HL-60/S4 treated with phorbol 12-myristate 13-acetate at 8.2 ng/mL for 4 days and 3 days (cell line): ENCODE data around the gene HOXC5.

Source experiments
- in situ Hi-C: fragments of 300-500 bp; cut with MboI; formaldehyde crosslinking; loops from 2 replicates; pipeline ENCODE4 v1.15.0; 2022; ENCODE audit warnings: low sequenced_read_pairs

HOXC5 gene

GRCh38 chr12:53994264-53995001, 38.4 kb upstream of the HOXC5 start:
- in situ Hi-C loops = loop anchor here (10.0 to 25.0 kb wide), 2 partner anchors 220 to 368 kb away; partner anchors contain the start of gene GPR84

- in situ Hi-C loops = loop anchor here (10.0 to 25.0 kb wide), 2 partner anchors 220 to 367 kb away; partner anchors contain the start of gene GPR84
These were observed 37.9 kb upstream of the HOXC5 start for GRCh38 chr12:53995002-53995377.

DNA sequence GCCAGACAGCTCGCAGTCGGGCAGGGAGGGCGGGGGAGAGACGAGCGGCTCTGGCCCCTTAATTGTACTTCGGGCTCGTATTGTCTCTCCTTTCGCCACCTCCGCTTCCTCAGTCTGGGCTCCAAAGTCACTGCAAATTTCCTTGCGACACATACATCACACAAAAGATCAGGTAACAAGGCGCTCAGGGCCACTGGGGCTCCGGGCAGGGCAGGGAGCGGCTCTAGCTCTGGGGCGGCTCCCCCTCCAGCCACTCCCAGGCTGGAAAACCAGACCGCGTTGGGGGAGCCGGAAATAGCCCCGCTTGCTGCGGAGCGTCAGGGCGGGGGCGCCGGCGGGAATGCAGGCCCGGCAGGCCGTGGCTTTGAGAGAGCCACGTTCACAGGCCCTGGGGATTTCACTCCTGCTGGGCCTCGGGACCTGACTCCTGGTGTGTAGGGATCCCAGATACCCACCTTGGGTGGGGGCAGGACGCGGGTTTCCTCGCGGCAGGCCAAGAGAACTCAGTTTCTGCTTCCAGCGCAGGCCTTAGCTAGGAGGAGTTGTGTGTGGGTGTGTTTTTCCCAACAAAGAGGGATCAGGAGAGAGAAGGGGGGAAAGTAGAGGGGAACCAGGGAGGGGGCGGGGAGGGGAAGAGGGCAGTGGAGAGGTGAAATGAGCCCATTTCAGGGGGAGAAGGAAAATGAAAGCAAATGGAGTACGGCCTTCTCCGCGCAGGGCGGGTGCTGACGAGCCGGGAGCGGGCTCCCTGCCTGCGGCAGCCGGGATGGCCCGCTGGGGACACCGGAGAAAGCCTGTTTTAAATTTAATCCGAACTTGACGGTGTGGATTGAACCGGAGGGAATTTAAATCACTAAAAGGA, 37.2 kb upstream of the HOXC5 start:
- in situ Hi-C loops = loop anchor here (10.0 to 25.0 kb wide), 2 partner anchors 219 to 367 kb away; partner anchors contain the start of gene GPR84

DNA sequence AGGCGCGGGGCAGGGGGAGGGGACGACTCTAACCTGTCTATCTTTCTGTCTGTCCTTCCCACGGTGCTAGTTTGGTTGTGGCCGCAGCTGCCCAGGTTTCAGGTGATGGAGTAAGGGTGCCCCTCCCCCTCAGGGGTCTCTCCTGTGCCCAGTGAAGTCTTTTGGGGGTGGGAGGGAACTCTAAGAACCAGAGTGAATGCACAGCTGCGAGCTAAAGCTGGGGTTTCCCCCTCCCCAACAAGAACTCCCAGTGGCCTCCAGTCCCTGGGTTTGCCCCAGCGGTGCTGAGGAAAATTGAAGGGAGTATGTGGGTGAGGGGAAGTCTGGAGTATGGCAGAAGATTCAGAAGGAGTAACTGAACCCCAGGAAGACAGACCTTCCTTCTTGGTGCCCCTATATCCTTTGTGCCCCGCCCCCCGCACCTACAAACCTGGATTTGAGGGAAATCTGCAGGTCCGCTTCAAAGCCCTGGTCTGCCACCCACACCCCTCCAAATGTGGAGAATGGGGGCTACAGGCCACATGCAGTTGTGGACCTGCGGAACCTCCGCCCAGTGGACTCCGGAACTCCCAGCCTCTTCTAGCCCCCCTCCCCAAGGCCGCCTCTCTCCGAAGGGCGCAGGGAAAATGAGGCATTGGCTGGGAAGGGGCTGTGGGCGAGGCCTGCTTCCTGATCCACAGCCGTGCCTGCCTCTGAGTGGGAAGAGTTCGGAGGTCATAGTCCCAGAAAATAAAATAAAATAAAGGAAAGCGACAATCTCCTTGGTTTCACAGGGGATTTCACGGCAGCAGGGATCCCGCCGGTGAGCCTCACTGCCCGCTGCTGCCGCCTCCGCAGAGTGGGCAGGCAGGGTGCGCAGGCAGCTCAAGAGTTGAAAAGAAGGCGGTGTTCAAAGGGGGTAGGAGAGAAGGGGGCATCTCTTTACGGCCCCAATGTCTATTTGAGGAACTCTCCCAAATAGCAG, 36.3 kb upstream of the HOXC5 start:
- in situ Hi-C loops = loop anchor here (10.0 to 25.0 kb wide), 2 partner anchors 218 to 366 kb away; partner anchors contain the start of gene GPR84

- in situ Hi-C loops = loop anchor here (10.0 to 25.0 kb wide), 2 partner anchors 217 to 365 kb away; partner anchors contain the start of gene GPR84
These were observed 35.4 kb upstream of the HOXC5 start for GRCh38 chr12:53997204-53998109.

DNA sequence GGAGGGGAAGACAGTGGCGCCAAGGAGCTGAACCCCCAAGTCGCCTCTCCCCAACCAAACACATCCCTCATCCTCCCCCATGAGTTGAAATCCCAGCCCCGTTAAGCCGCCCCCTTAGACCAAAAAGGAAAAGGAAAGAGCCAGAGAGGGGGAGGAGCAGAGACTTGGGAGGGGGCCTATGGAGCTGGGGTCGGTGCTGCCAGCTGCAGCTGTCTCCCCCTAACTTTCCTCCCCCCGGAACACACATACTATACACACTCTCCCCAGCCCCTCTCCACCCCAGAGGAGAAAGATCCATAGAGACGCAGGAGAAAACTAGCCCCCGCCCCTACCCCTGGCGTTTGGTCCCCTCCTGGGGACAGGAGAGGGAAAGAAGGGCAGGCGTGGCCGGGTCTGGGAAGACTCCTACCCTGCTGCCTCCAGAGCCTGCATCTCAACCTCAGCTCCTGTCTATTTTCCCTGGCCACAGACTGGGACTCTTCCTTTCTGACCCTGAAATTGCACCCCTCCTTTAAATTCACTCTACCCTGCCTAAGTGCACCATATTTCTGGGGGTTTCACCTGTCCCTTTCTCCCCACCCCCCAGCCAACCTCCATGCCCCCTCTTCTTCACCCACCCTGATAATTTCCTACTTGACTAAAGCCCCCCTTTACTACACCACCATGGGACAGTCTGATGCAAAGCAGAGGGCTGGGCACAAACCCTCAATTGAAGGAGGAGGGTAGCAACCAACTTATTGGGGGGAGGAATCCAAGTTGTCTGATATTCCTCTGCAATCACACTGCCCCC, 34.5 kb upstream of the HOXC5 start:
- in situ Hi-C loops = loop anchor here (10.0 to 25.0 kb wide), 2 partner anchors 216 to 364 kb away; partner anchors contain the start of gene GPR84

DNA sequence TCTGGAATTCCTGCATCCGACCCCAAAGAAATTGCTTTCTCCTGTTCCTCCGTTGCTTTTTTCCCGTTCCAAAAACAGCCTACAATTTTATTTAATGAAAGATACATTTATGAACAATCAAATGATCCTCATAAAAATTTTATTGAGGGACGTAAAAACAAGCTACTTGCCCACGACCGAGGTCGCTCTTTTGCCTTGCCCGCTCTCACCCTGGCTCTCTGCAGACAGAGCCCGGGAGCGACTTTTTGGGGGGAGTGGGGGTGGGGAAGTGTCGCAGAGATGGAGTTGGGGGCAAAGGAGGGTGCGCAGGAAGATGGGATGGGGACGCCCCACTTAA, 34.0 kb upstream of the HOXC5 start:
- in situ Hi-C loops = loop anchor here (10.0 to 25.0 kb wide), 2 partner anchors 216 to 363 kb away; partner anchors contain the start of gene GPR84

DNA sequence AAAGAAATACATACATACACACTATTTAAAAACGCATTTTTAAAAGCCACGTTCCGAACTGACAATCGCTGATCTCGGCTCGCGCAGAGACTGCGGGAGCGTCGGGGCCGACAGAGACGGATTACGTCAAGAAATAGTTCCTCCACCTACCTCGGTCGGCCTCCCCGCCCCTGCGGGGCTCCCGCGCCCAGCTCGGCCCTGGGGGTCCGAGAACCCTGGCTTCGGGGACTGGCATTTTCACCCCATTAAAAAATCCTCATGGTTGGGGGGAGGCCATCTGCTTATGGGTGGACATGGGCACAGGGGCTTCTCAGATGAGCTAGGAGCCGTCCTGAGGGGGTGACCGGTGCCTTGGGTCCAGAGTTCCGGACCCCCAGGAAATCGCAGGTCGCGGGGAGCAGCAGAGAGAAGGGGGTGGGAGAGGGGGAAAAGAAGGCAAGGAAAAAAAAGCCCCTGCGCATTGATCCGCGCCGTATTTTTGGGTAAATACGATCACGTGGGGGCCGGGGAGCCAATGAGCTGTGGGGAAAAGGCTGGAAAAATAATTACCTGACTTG, 33.2 kb upstream of the HOXC5 start:
- in situ Hi-C loops = loop anchor here (10.0 to 25.0 kb wide), 2 partner anchors 215 to 363 kb away; partner anchors contain the start of gene GPR84

DNA sequence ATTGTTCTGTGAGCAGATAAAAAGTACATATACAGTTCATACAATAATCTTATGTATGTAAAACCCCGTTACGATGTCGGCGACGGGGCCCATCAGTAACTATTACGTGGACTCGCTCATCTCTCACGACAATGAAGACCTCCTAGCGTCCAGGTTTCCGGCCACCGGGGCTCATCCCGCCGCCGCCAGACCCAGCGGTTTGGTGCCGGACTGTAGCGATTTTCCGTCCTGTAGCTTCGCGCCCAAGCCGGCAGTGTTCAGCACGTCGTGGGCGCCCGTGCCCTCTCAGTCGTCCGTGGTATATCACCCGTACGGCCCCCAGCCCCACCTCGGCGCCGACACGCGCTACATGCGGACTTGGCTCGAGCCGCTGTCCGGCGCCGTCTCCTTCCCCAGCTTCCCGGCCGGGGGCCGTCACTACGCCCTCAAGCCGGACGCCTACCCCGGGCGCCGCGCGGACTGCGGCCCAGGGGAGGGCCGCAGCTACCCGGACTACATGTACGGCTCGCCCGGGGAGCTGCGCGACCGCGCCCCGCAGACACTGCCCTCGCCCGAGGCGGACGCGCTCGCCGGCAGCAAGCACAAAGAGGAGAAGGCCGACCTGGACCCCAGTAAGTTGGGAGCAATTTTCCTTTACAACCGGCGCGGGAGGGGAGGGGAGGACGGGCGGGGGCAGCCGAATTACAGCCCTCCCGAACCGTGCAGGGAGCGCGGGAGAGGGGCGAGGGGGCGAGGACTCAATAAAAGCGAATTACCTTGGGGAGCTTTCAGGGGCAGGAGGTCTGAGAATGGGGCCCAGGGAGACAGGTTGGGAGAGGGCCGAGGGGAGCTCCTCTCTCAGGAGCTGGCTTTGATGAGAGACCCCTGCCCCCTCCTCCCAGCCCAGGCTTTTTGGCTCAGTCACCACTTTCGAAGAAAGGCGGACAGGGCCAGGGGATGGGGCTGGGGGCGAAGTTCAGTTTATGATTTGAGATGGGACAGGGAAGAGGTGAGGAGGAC, 32.4 kb upstream of the HOXC5 start, which contains the start of gene HOXC9:
Gene HOXC9, plus strand, starts transcription at position 46 of the 999 bp plus-strand sequence. Its CDS starts 28 bp downstream, at position 74.
- in situ Hi-C loops = no loop called here

- in situ Hi-C loops = no loop called here
These were observed 31.3 kb upstream of the HOXC5 start for GRCh38 chr12:54001283-54002187.

DNA sequence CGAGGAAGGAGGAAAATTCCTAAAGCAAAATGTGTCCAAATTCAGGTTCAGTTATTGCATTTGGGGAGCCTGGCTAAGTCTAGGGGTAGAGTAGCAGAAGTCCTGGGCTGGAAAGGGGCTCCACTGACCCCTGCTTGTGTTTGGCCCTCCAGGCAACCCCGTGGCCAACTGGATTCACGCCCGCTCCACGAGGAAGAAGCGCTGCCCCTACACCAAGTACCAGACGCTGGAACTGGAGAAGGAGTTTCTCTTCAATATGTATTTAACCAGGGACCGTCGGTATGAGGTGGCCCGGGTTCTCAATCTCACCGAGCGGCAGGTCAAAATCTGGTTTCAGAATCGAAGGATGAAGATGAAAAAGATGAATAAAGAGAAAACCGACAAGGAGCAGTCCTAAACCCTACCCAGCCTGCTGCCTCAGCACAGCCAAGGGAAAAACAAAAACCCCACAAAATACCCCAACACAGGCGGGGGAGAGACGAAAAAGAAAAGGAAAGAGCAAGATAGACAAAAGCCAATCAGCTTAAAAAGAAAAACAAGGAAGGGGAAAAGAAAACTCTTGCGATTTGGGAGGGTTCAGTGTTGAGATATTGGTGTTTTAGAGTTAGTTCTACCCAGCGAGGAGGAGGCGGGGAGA, 30.5 kb upstream of the HOXC5 start:
- in situ Hi-C loops = no loop called here

DNA sequence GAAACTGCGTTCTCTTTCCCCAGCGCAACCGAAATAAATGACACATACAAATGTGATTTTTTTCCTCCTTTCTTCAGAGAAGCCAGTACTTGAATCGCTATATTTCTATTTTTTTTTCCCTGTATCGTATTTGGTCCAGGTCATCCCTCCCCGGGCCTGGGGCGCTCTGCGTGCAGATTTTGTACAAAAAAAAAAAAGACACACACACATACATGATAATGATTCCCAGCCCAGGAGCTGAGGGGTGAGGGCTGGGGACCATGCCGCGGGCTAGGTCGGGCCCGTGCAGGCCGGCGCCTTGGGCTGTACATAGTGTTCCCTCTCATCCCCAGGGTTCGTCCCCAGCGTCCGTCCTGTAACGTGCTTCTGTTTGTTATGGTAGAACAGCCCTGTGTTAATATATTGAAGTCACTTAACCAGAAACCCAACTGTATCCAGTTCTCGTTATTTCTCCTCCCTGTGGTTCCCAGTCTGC, 29.9 kb upstream of the HOXC5 start:
- in situ Hi-C loops = no loop called here

DNA sequence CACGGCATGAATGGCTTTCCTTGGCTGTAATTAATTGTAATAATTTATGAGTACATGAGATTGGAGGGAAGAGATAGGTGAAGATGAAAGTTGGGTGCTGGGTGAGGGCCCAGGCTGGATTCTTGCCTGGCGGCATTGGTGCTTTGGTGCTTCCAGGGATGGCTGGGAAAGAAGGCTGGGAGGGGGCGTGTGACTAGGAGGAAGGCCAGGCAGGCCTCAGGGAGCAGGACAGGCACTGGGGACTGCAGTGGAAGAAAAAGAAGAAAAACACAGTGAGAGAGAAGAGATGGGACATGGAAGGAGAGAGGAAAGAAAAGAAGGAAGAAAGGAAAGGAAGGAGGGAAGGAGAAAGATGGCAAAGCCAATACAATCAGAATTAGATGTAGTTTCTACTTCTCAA, 29.2 kb upstream of the HOXC5 start:
- in situ Hi-C loops = no loop called here

DNA sequence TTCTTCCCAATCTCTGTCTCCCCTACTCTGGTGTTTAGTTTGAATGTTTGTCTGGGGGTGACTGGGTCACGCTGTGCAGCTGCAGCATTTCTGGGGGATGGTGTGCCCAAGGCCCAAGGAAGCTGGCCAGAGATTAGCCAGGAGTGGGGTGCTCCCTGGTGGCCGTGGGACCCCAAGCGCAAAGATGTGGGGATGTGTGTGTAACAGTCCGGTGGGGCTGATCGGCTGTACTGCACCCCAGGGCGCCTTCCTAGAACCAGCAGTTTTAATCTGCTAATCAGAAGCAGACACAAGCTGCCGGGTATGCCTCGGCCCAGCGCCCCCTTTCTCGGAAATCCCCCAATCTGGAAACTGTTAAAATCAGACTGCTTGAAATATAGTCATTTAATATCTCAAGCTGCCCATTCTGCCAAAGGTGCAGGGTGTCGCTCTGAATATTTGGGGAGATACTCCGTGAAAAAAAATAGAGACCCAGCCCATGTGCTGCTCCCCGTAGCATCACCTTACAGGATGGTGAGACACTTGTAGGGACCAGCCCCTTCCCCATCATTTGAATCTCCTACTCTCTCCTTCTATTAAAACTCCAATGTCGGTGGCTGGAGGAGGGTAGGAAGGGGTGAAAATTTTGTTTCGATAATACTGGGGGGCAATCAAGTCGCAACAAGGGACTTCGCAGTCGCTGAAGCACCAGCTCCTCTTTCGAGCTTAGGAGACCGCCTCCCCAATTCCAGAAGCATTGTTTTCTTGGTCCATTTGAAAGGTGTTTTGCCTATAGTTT, 28.6 kb upstream of the HOXC5 start:
- in situ Hi-C loops = no loop called here
